GM18526 (cell line): ENCODE results near the gene C19orf25.

ENCODE experiments used
- POLR2A ChIP-seq: IDR thresholded peaks from 3 replicates; pipeline ENCODE4 v1.6.1; 2011; ENCODE audit not compliant: insufficient read length; ENCODE audit errors: extremely low read depth

The C19orf25 gene

GRCh38 chr19:1514986-1515721 is 36.1 kb upstream of the C19orf25 start:
- TF ChIP-seq POLR2A: no peak

DNA sequence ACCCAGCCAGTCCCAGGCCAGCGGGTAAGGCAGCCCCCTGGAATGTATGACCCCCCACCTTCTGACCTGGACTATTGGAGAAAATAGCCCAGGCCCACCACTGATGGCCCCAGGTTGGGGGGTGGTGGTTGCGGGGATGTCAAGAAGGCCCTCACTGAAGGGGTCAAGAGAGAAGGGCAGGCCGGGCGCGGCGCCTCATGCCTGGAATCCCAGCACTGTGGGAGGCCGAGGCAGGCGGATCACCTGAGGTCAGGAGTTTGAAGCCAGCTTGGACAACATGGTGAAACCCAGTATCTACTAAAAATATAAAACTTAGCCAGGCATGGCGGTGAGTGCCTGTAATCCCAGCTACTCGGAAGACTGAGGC is 35.3 kb upstream of the C19orf25 start:
- TF ChIP-seq POLR2A: no peak

- TF ChIP-seq POLR2A: no peak
Measured at GRCh38 chr19:1513499-1514294, 34.7 kb upstream of the C19orf25 start.

DNA sequence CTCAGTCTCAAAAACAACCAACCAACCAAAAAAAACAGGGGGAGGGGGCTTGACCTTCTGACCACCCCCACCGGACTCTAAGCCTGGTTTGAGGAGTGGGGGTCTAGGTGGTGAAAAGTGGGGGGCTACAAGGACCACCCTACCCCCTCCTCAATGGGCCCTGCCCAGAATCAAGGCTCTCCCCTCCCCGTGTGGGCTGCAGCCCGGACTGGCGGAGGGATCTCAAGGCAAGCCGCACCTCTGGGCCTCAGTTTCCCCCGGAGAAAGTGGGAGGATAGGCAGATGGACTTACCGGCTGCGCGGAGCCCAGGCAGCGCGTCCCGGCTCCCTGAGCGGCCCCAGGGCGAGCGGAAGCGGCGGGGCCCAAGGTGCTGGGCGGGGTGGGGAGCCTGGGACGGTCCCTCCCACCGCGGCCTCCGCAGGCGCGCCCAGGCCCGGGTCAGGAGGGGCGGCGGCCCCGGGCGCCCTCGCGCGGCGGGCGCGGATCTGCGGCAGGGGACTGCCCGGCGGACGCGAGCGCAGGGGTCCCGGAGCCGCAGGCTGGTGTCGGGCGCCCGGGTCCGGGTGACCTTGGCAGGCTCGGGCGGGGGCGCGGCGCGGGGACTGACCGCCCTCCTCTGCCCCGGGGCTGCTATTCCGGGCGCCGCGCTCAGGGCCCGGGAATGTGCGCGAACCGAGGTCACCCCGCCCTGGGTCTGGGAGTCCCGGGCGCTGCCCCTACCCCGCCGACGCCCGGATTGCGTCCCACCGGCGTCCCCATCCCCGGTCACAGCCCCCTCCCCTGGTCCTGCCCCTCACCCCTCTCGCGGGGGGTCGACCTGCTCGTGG is 33.9 kb upstream of the C19orf25 start, which contains the start of gene ADAMTSL5:
ADAMTSL5 (minus strand) TSS at position 349 of the 828 bp plus-strand sequence. CDS start 2,076 bp downstream, outside the sequence.
- no peak for TF ChIP-seq POLR2A

DNA sequence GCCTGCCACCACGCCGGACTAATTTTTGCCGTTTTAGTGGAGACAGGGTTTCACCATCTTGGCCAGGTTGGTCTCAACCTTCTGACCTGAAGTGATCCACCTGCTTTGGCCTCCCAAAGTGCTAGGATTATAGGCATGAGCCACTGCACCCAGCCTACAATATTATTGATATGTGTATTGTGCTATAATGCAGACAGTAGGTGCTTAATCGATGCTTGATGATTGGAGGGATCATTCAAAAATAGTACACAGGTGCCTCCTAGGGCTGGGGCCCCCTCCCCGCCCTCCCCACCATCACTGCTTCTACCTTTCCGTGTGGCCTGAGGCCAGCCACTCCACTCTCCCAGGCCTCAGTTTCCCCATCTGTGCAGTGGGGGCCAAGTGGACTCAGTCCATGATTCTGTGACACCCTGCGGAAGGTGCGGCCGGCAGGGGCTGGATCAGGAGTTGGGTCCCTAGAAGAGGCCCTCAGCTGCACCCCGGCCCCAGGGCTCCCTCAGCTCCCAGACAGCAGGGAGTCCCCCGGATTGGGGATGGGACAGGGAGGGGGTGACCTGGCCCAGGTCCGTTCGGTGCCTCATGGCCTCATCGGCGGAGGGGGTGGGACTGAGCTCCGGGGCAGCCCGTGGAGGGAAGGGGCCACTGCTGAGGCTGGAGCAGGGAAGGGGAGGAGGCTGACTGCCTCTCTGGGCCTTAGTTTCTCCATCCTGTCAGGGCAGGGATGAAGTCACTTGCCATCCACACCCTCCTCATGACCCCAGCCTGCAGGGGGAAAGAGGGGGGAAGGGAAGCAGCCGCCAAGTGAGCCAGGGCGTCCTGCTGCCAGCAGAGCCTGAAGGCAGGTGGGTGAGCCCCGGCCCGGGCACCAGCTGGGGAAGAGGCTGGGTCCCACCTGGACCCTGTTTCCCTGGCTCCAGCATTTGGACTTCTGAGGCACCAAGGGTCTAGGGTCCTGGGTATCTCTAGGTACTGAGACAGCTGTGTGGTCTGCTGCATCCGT is 32.6 kb upstream of the C19orf25 start:
- TF ChIP-seq POLR2A: no peak

GRCh38 chr19:1510807-1511206 is 31.8 kb upstream of the C19orf25 start:
- TF ChIP-seq POLR2A: no peak

DNA sequence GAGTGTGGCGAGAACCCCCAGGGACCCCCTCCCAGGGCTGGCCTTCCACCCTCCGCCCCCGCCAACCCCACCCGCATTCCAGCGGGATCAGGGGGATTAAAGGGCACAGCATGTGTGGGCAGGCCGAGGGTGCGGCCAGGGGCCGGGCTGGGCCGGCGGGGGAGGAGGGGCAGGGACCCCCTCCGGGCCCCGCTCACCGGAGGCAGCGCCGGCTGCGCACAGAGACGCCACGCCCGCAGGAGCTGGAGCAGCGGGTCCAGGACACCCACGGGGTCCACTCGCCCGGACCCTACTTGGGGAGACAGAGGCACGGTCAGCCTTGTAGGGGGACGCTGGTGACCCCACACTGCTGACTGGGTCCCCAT is 31.4 kb upstream of the C19orf25 start:
- TF ChIP-seq POLR2A: no peak

DNA sequence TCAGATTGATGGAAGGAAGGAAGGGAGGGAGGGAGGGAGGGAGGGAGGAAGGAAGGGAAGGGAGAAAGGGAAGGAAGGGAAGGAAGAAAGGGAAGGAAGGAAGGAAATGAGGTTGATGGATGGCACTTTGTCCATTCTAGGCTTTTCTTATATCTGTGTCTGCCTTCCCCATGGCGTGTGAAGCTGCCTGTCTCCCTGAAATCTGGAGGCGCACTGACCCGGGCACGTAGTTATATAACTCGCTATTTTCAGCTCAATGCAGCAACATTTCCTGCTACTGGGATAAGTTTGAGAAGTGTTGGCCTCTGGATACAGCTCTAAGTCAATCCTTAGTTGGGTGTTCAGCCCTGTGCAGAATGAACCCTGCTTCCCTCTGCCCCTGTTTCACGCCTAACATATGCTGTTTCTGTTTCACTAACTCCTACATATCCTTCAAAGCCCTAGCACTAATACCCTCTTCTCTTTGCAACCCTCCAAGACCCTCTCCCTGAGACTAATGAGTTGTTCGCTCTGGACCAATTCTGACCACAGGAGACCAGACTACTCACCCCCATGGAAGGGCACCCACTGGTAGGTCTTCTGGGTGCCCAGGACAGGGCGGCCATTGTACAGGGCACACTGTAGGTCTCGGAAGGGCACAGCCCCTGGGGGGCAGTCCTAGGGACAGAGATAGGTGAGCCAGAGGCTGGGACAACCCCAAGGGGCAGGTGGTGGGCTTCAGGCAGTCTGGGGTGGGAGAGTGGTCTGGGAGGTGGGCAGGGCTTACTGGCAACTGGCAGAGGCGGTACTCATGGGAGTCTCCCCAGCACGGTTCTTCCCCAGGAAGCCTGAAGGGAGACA is 30.8 kb upstream of the C19orf25 start:
- TF ChIP-seq POLR2A: no peak

DNA sequence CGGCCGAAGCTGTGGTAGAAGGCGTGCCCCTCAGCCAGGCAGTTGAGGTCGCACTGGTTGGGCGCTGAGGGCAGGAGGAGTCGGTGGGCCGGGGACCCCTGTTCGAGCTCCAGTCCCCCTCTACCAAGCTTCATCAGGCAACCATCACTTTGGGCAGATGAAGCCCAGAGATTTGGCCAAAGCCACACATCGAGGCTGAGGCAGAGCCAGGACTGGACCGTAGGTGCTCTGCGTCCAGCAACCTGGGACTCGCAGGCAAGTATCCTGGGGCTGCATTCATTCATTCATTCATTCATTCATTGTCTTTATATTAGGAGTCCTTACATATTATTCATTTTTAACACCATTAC is 29.5 kb upstream of the C19orf25 start:
- TF ChIP-seq POLR2A: no peak

GRCh38 chr19:1507763-1508506 is 28.9 kb upstream of the C19orf25 start:
- no peak for TF ChIP-seq POLR2A

DNA sequence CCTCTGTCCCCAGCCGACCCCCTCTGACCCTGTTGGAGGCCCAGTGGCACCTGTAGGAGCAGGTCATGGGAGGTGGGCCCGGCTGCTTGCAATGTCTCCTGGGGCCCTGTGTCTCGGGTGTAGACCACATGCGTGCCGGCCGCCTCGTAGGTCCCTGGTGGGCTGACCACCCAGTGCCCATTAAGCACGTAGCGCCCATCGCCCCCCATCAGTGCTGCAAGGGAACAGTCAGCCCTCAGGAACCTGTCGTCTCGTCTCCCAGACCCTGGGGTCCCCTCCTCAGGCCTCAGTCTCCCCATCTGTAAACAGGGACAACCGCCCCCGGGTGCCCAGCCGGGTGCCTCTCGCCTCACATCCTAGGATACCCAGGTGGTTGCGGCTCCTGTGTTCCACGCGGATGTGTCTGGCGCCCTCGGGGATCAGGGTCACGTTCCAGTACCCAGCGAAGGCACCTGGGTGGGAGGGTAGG is 28.2 kb upstream of the C19orf25 start:
- TF ChIP-seq POLR2A: no peak

DNA sequence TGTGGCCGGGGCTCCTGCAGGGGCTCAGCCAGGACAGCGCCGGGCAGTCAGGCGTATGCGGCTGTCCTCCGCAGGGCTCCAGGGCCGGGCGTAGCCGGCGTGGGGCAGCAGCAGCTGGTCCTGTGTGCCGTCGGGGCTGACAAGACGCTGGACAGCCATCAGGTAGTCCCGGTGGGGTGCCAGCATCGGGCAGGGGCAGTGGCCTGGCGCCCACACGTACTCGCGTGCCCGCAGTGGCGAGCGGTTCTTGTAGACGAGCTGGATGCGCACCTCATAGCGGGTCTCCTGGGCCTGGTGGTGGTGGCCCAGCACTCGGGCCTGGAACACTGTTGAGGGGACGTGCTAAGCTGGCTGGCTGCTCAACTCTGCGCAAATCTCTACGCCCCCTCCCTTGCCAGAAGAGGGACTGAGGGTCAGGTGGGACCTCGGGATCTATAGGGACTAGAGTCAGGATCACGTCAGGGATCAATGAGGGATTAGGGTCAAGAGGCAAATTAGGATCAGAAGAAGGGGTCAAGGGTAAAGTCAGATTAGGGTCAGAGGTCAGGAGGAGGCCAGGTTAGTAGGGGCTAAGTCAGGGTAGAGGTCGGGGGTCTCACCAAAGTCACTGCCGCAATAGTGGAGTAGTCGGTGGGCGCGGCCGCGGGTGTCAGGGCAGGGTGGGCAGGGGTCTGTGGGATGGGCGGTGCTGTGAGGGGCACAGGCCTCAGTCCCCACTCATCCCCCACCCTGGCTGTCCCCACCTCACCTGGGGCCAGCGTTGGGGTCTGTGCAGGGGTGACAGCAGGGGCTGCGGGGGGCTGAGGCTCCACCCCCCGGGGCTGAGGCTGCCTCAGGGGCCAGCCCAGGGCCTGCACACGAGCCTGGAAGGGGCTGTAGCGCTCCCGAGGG is 27.2 kb upstream of the C19orf25 start:
- no peak for TF ChIP-seq POLR2A
